ENCODE results near the gene AOAH. TPM values are rescaled to one million over a fixed set of nuclear protein-coding genes. Genes with fewer than 3 reads are reported as not detected.

AOAH gene
- total RNA-seq, 6 experiments from 2014 or later: not detected

GRCh38 chr7:36601601-36602000 lies 122.7 kb downstream of the AOAH start:
- H3K4me3 Mint-ChIP-seq: no peak overlapping the region

GRCh38 chr7:36600869-36601530 lies 123.3 kb downstream of the AOAH start:
- H3K4me1 Mint-ChIP-seq (ENCODE audit: low read depth): no peaks in the 10 kb centered on the region
- H3K36me3 Mint-ChIP-seq (ENCODE audit: low read depth): no peaks in the 10 kb centered on the region
- H3K27me3 Mint-ChIP-seq (ENCODE audit: insufficient read depth): no peaks in the 10 kb centered on the region; the same call in 1 of the 2 replicates
- H3K9me3 Mint-ChIP-seq: no peaks in the 10 kb centered on the region
- no peak for DNase-seq
- no peak overlapping the region for H3K4me3 Mint-ChIP-seq
- no peak overlapping the region for H3K27ac Mint-ChIP-seq
- no peak for TF ChIP-seq CTCF (IDR thresholded peaks at IDR 0.05)

More at GRCh38 chr7:36601601-36602000, 122.7 kb downstream of the AOAH start:
- H3K27me3 Mint-ChIP-seq (ENCODE audit: insufficient read depth): no peaks in the 10 kb centered on the region; the same call in 1 of the 2 replicates
- no peaks in the 10 kb centered on the region for H3K9me3 Mint-ChIP-seq
- no peaks in the 10 kb centered on the region for H3K36me3 Mint-ChIP-seq (ENCODE audit: low read depth)
- H3K4me1 Mint-ChIP-seq (ENCODE audit: low read depth): no peaks in the 10 kb centered on the region
- TF ChIP-seq CTCF (IDR thresholded peaks at IDR 0.05): no peak
- H3K27ac Mint-ChIP-seq: no peak overlapping the region
- DNase-seq: no peak

- no peak for TF ChIP-seq CTCF (IDR thresholded peaks at IDR 0.05)
- DNase-seq: no peak
- Mint-ChIP-seq H3K9me3 (no peaks in the 10 kb centered on the region), H3K27me3 (ENCODE audit: insufficient read depth) (no peaks in the 10 kb centered on the region; the same call in 1 of the 2 replicates), H3K4me3 (no peak overlapping the region), H3K27ac (no peak overlapping the region), H3K36me3 (ENCODE audit: low read depth) (no peaks in the 10 kb centered on the region), H3K4me1 (ENCODE audit: low read depth) (no peaks in the 10 kb centered on the region)
Observed at GRCh38 chr7:36600314-36600682, 124.0 kb downstream of the AOAH start.

- H3K9me3 Mint-ChIP-seq: no peaks in the 10 kb centered on the region
- no peak overlapping the region for H3K27ac Mint-ChIP-seq
- no peaks in the 10 kb centered on the region; the same call in 1 of the 2 replicates for H3K27me3 Mint-ChIP-seq (ENCODE audit: insufficient read depth)
- no peak for DNase-seq
- no peaks in the 10 kb centered on the region for H3K4me1 Mint-ChIP-seq (ENCODE audit: low read depth)
- H3K36me3 Mint-ChIP-seq (ENCODE audit: low read depth): no peaks in the 10 kb centered on the region
- TF ChIP-seq CTCF (IDR thresholded peaks at IDR 0.05): no peak
- H3K4me3 Mint-ChIP-seq: no peak overlapping the region
Observed at GRCh38 chr7:36599645-36600313, 124.5 kb downstream of the AOAH start.

- H3K4me1 Mint-ChIP-seq (ENCODE audit: low read depth): no peaks in the 10 kb centered on the region
- H3K27me3 Mint-ChIP-seq (ENCODE audit: insufficient read depth): no peaks in the 10 kb centered on the region; the same call in 1 of the 2 replicates
- no peaks in the 10 kb centered on the region for H3K36me3 Mint-ChIP-seq (ENCODE audit: low read depth)
- H3K9me3 Mint-ChIP-seq: no peaks in the 10 kb centered on the region
- no peak overlapping the region for H3K4me3 Mint-ChIP-seq
- H3K27ac Mint-ChIP-seq: no peak overlapping the region
- TF ChIP-seq CTCF (IDR thresholded peaks at IDR 0.05): no peak
- no peak for DNase-seq
Observed at GRCh38 chr7:36598054-36598674, 126.1 kb downstream of the AOAH start.

All from HFFc6 (cell line).